ENCODE data around the gene RRP12.
"Not testable (repeated sequence)": the region's sequence is repeated elsewhere in the genome, so short reads cannot be mapped to it uniquely, and the experiment has no call there.

RRP12 gene

GRCh38 chr10:97362310-97363033, 38.7 kb downstream of the RRP12 start:
- no peak for DNase-seq

GRCh38 chr10:97361537-97361901, 39.6 kb downstream of the RRP12 start:
- no peak for DNase-seq

GRCh38 chr10:97360705-97361536, 40.2 kb downstream of the RRP12 start:
- no peak for DNase-seq

GRCh38 chr10:97358781-97359180, 42.4 kb downstream of the RRP12 start:
- no peak for DNase-seq

- no peak for DNase-seq
Measured at GRCh38 chr10:97358349-97358748, 42.8 kb downstream of the RRP12 start.

GRCh38 chr10:97356918-97357317, 44.2 kb downstream of the RRP12 start:
- DNase-seq, result no peak

GRCh38 chr10:97356318-97356914, 44.7 kb downstream of the RRP12 start:
- no peak for DNase-seq

GRCh38 chr10:97355571-97355975, 45.6 kb downstream of the RRP12 start:
- no peak for DNase-seq

GRCh38 chr10:97353945-97354344, 47.2 kb downstream of the RRP12 start:
- DNase-seq, result no peak

GRCh38 chr10:97349752-97350513, 51.2 kb downstream of the RRP12 start:
- no peak for DNase-seq

GRCh38 chr10:97347317-97347716, 53.8 kb downstream of the RRP12 start:
- DNase-seq, result no peak

GRCh38 chr10:97343664-97344063, 57.5 kb downstream of the RRP12 start:
- DNase-seq, result not testable (repeated sequence)

GRCh38 chr10:97341416-97341815, 59.7 kb downstream of the RRP12 start:
- no peak for DNase-seq

- no peak for DNase-seq
Measured at GRCh38 chr10:97338041-97338440, 63.1 kb downstream of the RRP12 start.

GRCh38 chr10:97336942-97337831, 64.0 kb downstream of the RRP12 start:
- no peak for DNase-seq

GRCh38 chr10:97336446-97336845, 64.7 kb downstream of the RRP12 start:
- DNase-seq, result no peak

GRCh38 chr10:97336006-97336405, 65.1 kb downstream of the RRP12 start:
- DNase-seq, result no peak

- DNase-seq, result no peak
Measured at GRCh38 chr10:97335188-97335619, 65.9 kb downstream of the RRP12 start.

GRCh38 chr10:97334370-97335175, 66.6 kb downstream of the RRP12 start, which contains the start of gene FRAT2:
FRAT2 (minus strand) TSS chr10:97334729; CDS start chr10:97334572, 157 bp downstream.
- DNase-seq, result peak; percentile 91

GRCh38 chr10:97333601-97334369, 67.4 kb downstream of the RRP12 start:
- DNase-seq, result no peak

- no peak for DNase-seq
Measured at GRCh38 chr10:97333351-97333600, 67.9 kb downstream of the RRP12 start.
